ENCODE results near the gene SAA4.

DNA sequence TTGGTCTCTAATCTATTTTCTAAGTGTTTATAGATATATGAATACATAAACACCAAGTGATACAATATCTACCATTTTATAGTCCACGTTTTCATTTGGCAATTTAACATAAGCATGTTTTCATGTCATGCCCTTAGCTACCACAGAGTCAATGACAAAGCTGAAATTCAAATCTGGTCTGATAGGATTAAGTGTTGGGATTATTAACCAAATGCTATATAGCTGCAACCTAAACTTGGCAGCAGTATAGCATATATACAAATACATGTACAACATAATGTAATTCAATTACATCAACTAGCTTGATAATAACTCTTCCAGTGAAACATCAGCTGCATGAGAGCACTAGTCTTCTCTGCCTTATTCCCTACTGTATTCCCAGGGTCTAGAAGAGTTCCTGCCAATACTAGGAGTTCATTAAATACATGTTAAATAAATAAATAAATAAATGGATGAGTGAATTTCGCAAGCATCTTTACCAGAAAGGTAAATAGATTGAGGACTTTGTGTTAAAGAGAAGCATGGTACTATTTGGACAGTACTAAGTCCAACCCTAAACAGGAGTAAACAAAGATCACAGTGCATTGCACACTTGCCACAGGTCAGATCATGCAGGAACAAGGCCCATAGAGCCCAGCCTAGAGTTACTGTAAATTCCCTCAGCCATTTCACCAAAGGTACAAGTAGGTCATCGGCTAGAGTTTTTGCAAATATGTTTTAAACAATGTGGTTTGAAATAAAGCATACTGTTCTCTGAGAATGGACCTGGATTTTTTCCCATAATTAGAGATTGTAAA is 12.8 kb downstream of the SAA4 start:
- TF ChIP-seq, protein P1, sequence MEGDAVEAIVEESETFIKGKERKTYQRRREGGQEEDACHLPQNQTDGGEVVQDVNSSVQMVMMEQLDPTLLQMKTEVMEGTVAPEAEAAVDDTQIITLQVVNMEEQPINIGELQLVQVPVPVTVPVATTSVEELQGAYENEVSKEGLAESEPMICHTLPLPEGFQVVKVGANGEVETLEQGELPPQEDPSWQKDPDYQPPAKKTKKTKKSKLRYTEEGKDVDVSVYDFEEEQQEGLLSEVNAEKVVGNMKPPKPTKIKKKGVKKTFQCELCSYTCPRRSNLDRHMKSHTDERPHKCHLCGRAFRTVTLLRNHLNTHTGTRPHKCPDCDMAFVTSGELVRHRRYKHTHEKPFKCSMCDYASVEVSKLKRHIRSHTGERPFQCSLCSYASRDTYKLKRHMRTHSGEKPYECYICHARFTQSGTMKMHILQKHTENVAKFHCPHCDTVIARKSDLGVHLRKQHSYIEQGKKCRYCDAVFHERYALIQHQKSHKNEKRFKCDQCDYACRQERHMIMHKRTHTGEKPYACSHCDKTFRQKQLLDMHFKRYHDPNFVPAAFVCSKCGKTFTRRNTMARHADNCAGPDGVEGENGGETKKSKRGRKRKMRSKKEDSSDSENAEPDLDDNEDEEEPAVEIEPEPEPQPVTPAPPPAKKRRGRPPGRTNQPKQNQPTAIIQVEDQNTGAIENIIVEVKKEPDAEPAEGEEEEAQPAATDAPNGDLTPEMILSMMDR (conservative IDR thresholded peaks at IDR 0.05; ENCODE audit: low read depth in 2 of 2): no peak
- no peak for TF ChIP-seq EZH2 (IDR thresholded peaks at IDR 0.05; ENCODE audit: low read depth, unreplicated experiment)
- TF ChIP-seq, protein P2, sequence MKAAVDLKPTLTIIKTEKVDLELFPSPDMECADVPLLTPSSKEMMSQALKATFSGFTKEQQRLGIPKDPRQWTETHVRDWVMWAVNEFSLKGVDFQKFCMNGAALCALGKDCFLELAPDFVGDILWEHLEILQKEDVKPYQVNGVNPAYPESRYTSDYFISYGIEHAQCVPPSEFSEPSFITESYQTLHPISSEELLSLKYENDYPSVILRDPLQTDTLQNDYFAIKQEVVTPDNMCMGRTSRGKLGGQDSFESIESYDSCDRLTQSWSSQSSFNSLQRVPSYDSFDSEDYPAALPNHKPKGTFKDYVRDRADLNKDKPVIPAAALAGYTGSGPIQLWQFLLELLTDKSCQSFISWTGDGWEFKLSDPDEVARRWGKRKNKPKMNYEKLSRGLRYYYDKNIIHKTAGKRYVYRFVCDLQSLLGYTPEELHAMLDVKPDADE (IDR thresholded peaks at IDR 0.05): no peak
- TF ChIP-seq EZH2phosphoT487 (IDR thresholded peaks at IDR 0.05; ENCODE audit: unreplicated experiment): no peak

All from GM23338 (cell line).